Stimulated activated naive B cell treated with anti-CD40 and anti-IgM and Interleukin-4, amounts not matched to agents 10 μg/mL and 1 μg/mL and 100 μg/mL, for 72 hours (primary cell): ENCODE data around the gene KNSTRN.

ENCODE experiments used
- ATAC-seq, 2 donors: fragments of 150-1000 bp; cut with Tn5 transposase; replicated peaks; 2 replicates each; pipeline ENCODE4 v1.10.0; 2021; ENCODE audit warnings: moderate library complexity in 1 of 2
- DNase-seq: peaks from one replicate; pipeline ENCODE4 v3.0.0; 2021
- H3K27ac Mint-ChIP-seq: one replicate; pipeline ENCODE4 v1.8.0; 2022; ENCODE audit warnings: mild to moderate bottlenecking, mixed read lengths
- H3K27me3 Mint-ChIP-seq, 2 donors: one replicate each; pipeline ENCODE4 v1.8.0; 2022; ENCODE audit warnings: mixed read lengths in 2 of 2
- H3K36me3 Mint-ChIP-seq, 2 donors: one replicate each; pipeline ENCODE4 v1.8.0; 2022; ENCODE audit warnings: mixed read lengths in 2 of 2, mild to moderate bottlenecking in 1 of 2
- H3K4me1 Mint-ChIP-seq, 2 donors: one replicate each; pipeline ENCODE4 v1.8.0; 2022; ENCODE audit warnings: mixed read lengths in 2 of 2, mild to moderate bottlenecking in 1 of 2
- H3K4me3 Mint-ChIP-seq, 2 donors: one replicate each; pipeline ENCODE4 v1.8.0; 2022; ENCODE audit warnings: mild to moderate bottlenecking in 2 of 2, mixed read lengths in 2 of 2, moderate library complexity in 1 of 2
- H3K9me3 Mint-ChIP-seq, 2 donors: one replicate each; pipeline ENCODE4 v1.8.0; 2022; ENCODE audit warnings: mixed read lengths in 2 of 2, mild to moderate bottlenecking in 1 of 2

The KNSTRN gene

DNA sequence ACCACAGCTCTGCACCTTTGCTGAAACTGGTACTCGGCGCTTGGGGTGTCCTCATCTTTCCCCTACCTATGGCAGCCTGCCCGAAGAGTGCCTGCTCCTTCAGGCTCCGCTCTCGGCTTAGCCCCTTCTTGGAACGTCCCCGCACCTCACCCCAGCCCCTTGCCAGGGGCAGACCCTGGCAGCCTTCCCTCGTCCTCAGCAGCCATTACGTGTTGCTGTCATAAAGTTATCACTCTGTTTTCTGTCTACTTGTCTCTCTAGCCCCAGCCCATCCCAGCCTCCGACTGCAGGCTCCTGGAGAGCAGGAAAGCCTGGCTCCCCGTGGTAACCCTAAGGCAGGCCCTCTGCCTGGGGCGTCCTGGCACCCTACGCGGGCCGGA, 53.2 kb downstream of the KNSTRN start:
- Mint-ChIP-seq H3K9me3 (no peaks in the 10 kb centered on the region), H3K27ac (no peak overlapping the region), H3K4me1 (peaks cover 32 to 46% of the 10 kb centered on the region in 2 donors), H3K27me3 (peaks cover 45 to 46% of the 10 kb centered on the region in 2 donors), H3K4me3 (peak overlapping the region; percentile 10 to 46), H3K36me3 (no peaks in the 10 kb centered on the region)
- DNase-seq (no peak), ATAC-seq (no peak)

GRCh38 chr15:40436116-40436891, 53.8 kb downstream of the KNSTRN start:
- H3K27ac Mint-ChIP-seq = peak overlapping the region; percentile 62
- ATAC-seq = no peak

GRCh38 chr15:40436892-40437751, 54.6 kb downstream of the KNSTRN start:
- no peak overlapping the region for H3K27ac Mint-ChIP-seq
- H3K4me3 Mint-ChIP-seq = peak overlapping the region; percentile 66 to 80
- no peak for DNase-seq
- peaks cover 45 to 46% of the 10 kb centered on the region in 2 donors for H3K27me3 Mint-ChIP-seq
- no peak for ATAC-seq
- H3K4me1 Mint-ChIP-seq = peaks cover 32 to 46% of the 10 kb centered on the region in 2 donors
- no peaks in the 10 kb centered on the region for H3K36me3 Mint-ChIP-seq
- no peaks in the 10 kb centered on the region for H3K9me3 Mint-ChIP-seq

More at GRCh38 chr15:40436116-40436891, 53.8 kb downstream of the KNSTRN start:
- Mint-ChIP-seq H3K36me3 (no peaks in the 10 kb centered on the region), H3K4me1 (peaks cover 32 to 46% of the 10 kb centered on the region in 2 donors), H3K9me3 (no peaks in the 10 kb centered on the region), H3K4me3 (peak overlapping the region; percentile 69 to 80), H3K27me3 (peaks cover 45 to 46% of the 10 kb centered on the region in 2 donors)
- no peak for DNase-seq

DNA sequence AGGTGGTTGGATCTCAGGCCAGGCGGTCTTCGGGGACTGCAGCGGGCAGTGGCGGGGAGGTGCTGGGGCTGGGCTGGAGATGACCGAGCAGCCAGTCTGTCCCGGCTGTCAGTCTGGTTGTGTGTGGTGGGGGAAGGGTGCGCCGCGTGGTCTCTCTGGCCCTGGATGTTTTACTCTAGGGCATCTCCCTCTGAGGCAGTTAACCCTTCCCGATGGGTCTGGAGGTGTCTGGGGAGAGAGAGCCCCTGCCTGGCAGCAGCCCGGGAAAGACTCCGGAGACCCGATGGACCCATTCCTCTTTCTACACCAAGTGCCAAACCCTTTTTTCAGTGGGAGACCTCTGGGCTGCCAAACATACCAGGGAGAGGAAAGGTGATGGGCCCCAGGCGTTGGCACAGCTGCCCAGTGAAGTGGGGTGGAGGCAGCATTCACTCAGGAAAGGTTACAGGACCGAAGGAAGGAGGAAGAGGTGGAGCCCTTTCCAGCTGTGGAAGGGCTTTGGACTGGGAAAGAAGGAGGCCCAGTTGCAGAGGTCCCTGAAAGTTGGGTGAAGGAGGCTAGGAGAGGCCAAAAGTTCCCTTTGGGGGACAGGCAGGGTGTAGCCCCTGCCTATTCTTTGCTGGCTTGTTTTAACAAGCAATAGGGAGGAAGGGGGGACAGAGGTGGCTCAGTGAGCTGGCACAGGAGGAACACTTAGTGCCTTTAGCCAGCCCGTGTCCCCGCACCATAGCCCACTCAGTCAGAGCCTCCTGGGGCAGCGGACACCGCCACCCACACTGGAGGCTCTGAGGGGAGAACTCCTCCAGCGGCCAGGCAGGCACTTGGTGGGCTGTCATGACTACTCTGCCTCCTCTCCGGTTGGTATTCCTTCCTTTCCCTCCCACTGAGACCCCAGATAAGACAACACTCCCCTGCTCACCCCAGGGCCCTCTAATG, 55.5 kb downstream of the KNSTRN start:
- Mint-ChIP-seq H3K9me3 (no peaks in the 10 kb centered on the region), H3K36me3 (no peaks in the 10 kb centered on the region), H3K4me3 (no peak overlapping the region), H3K27ac (no peak overlapping the region), H3K4me1 (peaks cover 40 to 54% of the 10 kb centered on the region in 2 donors), H3K27me3 (peaks cover 45 to 46% of the 10 kb centered on the region in 2 donors)
- no peak for DNase-seq
- no peak for ATAC-seq

DNA sequence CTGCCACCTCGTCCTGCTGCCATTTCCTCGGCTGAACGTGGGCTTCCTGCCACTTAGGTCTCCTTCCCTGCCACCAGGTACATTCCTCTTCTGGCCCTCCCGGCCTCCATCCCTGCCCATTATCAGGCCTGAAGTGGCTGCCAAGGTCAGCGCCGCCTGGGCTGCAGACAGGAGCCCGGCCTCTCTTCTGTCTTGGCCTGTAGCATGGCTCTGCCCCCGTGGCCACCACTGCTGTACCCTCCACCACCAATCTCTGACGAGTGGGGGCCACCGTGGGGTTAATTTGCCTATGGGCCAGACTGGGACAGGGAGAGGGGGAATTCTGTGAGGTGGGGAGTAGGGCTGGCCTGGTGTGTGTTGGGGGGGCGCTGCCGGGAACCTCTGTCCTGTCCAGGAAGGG, 56.2 kb downstream of the KNSTRN start:
- Mint-ChIP-seq H3K27ac (no peak overlapping the region), H3K9me3 (no peaks in the 10 kb centered on the region), H3K27me3 (peaks cover 45 to 46% of the 10 kb centered on the region in 2 donors), H3K4me1 (peaks cover 45 to 61% of the 10 kb centered on the region in 2 donors), H3K4me3 (no peak overlapping the region), H3K36me3 (peaks cover 2% of the 10 kb centered on the region in 2 donors)
- ATAC-seq (no peak), DNase-seq (no peak)

DNA sequence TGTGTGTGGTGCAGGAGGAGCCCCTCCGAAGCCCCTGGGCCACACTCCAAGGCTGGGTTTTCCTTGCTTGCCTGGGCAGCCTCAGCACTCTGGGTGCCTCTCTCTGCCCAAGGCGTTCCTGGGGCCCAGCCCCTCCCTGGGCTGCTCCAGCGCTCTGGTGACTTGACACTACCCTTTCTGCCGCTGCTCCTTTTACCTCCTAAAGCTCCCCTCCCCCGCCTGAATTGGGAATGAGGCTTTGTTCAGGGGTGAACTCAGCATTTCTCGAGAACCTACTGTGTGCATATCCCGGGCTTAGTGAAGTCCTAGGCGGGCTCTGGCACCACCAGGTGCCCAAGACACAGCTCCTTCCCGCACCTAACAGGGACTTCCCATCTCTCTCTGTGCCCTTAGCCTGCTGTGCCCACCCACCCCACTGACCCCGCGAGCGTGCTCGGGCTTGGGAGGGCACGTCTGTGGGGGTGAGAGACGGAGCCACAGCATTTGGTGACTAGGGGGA, 57.0 kb downstream of the KNSTRN start:
- Mint-ChIP-seq H3K4me3 (peak overlapping the region; percentile 85 to 94), H3K27me3 (peaks cover 45 to 46% of the 10 kb centered on the region in 2 donors), H3K27ac (peak overlapping the region; percentile 92), H3K4me1 (peaks cover 53 to 69% of the 10 kb centered on the region in 2 donors), H3K36me3 (peaks cover 3% of the 10 kb centered on the region in 2 donors), H3K9me3 (no peaks in the 10 kb centered on the region)
- ATAC-seq = no peak
- no peak for DNase-seq

- Mint-ChIP-seq H3K4me3 (peak overlapping the region; percentile 85 to 94), H3K36me3 (peaks cover 3% of the 10 kb centered on the region in 2 donors), H3K27me3 (peaks cover 43 to 46% of the 10 kb centered on the region in 2 donors), H3K27ac (peak overlapping the region; percentile 92), H3K9me3 (no peaks in the 10 kb centered on the region), H3K4me1 (peaks cover 57 to 75% of the 10 kb centered on the region in 2 donors)
- ATAC-seq = peak in 1 of 2 donors; percentile 7
- DNase-seq = no peak
Measured at GRCh38 chr15:40439960-40440742, 57.6 kb downstream of the KNSTRN start.

GRCh38 chr15:40440743-40441564, 58.4 kb downstream of the KNSTRN start, which contains the start of gene BAHD1:
BAHD1 (plus strand) TSS chr15:40440953; CDS start chr15:40458465, 17,512 bp downstream.
- no peaks in the 10 kb centered on the region for H3K9me3 Mint-ChIP-seq

DNA sequence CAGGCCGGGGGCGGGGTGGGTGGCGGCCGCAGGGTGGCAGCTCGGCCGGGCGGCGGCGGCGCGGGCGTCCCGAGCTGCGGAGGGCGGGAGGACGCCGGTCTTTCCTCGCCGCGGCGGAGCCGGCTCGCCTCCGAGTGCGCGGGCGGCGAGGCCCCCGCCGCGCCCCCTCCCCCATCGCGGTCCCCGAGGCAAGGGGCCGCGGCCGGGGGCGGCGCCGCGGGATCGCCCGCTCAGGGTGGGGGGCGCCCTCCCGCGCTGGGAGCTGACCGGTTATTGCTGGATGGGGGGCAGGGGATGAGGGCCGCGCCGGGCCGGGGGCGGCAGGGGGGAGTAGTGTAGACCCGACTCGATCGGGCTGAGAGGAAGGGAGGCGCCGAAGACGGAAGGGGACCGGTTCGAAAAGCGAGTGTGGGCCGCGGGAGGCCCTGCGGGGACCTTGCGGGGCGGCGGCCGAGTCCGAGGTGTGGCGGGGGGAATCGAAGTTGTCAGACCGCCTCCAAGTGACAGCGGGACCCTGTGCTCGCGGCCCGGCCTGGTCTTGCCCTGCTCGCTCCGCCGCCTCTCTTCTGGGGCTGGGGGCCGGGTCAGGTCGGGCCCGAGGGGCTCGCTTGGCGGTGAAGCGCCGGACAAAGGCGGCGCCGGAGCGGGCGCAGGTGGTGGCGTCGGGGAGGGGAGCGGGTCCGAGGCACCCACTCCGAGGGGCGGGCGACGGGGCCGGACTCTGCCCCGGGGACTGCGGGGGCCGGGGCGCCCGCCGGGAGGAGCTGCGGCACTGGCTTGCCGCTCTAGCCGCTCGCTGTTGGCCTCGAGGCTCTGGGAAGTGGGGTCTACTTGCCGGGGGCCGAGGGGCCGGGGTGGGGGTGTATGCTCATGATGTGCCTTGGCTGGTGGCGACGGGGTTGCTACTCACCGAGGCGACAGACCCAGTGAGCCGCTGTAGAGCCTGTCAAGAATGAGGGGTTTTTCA, 59.3 kb downstream of the KNSTRN start:
- H3K9me3 Mint-ChIP-seq = no peaks in the 10 kb centered on the region
- peak overlapping the region; percentile 79 for H3K27ac Mint-ChIP-seq
- ATAC-seq = peak; percentile 3 to 8
- H3K4me3 Mint-ChIP-seq = peak overlapping the region; percentile 89 to 92
- peaks cover 49 to 69% of the 10 kb centered on the region in 2 donors for H3K4me1 Mint-ChIP-seq
- peaks cover 26 to 32% of the 10 kb centered on the region in 2 donors for H3K27me3 Mint-ChIP-seq
- no peak for DNase-seq
- H3K36me3 Mint-ChIP-seq = peaks cover 3% of the 10 kb centered on the region in 2 donors

More at GRCh38 chr15:40440743-40441564, 58.4 kb downstream of the KNSTRN start, which contains the start of gene BAHD1:
- H3K27me3 Mint-ChIP-seq = peaks cover 35 to 41% of the 10 kb centered on the region in 2 donors
- H3K27ac Mint-ChIP-seq = peak within 1 kb of the TSS; percentile 92
- peaks cover 3% of the 10 kb centered on the region in 2 donors for H3K36me3 Mint-ChIP-seq
- peak within 1 kb of the TSS; percentile 92 to 94 for H3K4me3 Mint-ChIP-seq
- ATAC-seq = peak; percentile 90 to 92
- DNase-seq = peak; percentile 96
- H3K4me1 Mint-ChIP-seq = peaks cover 55 to 77% of the 10 kb centered on the region in 2 donors

DNA sequence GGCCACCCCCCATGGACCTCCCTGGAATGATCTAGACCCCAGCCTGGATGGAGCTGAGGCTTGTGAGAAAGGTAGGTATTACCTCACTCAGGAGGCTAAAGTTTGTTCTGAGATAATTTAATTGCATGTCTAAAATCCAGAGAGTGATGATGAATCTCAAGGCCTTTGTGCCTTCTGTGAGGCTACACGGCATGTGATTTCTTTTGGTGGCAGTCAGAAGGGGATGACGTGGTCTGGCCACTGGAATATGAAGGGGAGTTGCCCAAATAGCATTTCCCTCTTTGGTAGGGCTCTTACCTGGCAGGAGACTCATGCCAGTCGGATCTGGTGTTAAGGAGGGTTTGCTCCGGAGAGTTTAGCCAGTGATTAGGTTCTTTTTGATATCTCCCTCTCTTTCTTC, 60.7 kb downstream of the KNSTRN start:
- no peak for ATAC-seq
- H3K36me3 Mint-ChIP-seq = peaks cover 3% of the 10 kb centered on the region in 2 donors
- peaks cover 40 to 55% of the 10 kb centered on the region in 2 donors for H3K4me1 Mint-ChIP-seq
- peaks cover 12 to 18% of the 10 kb centered on the region in 2 donors for H3K27me3 Mint-ChIP-seq
- no peak overlapping the region for H3K27ac Mint-ChIP-seq
- no peak for DNase-seq
- peak overlapping the region in 1 of 2 donors; percentile 92 for H3K4me3 Mint-ChIP-seq
- H3K9me3 Mint-ChIP-seq = no peaks in the 10 kb centered on the region

- no peak for DNase-seq
- peaks cover 3% of the 10 kb centered on the region in 2 donors for H3K36me3 Mint-ChIP-seq
- H3K27ac Mint-ChIP-seq = no peak overlapping the region
- H3K27me3 Mint-ChIP-seq = peaks cover 6 to 12% of the 10 kb centered on the region in 2 donors
- ATAC-seq = no peak
- no peaks in the 10 kb centered on the region for H3K9me3 Mint-ChIP-seq
- no peak overlapping the region for H3K4me3 Mint-ChIP-seq
- H3K4me1 Mint-ChIP-seq = peaks cover 34 to 52% of the 10 kb centered on the region in 2 donors
Measured at GRCh38 chr15:40443846-40444245, 61.3 kb downstream of the KNSTRN start.
